CD14-positive monocyte (primary cell): ENCODE results near the gene MLYCD. TPM values are rescaled to one million over a fixed set of nuclear protein-coding genes. Genes with fewer than 3 reads are reported as not detected.

Experiments
- DNase-seq, 3 donors: peaks; one replicate each; pipeline ENCODE4 v3.0.0-alpha.2; 2011 to 2022
- H2AFZ ChIP-seq: 2 replicates; pipeline ENCODE4 v1.6.0; 2012; ENCODE audit warnings: mild to moderate bottlenecking, low read depth, low read length, inconsistent platforms; ENCODE audit not compliant: insufficient read depth, poor library complexity, severe bottlenecking
- H3K27ac ChIP-seq, 2 donors: 1 replicate in 1 of 2; 2 replicates in 1 of 2; pipeline ENCODE4 v1.5.1; 2012 to 2013; ENCODE audit warnings: low read length in 2 of 2, control low read depth in 1 of 2, inconsistent platforms in 1 of 2, low read depth in 1 of 2, mild to moderate bottlenecking in 1 of 2
- H3K27me3 ChIP-seq, 2 donors: one replicate each; pipeline versions ENCODE4 v1.6.0 to v1.6.1; 2011 to 2013; ENCODE audit warnings: low read length in 2 of 2; ENCODE audit not compliant: control insufficient read depth in 2 of 2, insufficient read depth in 2 of 2
- H3K36me3 ChIP-seq, 2 donors: replicated peaks in 1 of 2; 1 replicate in 1 of 2; 2 replicates in 1 of 2; pipeline versions ENCODE4 v1.5.1 to v1.6.1; 2012 to 2013; ENCODE audit warnings: low read length in 2 of 2, control low read depth in 1 of 2, inconsistent platforms in 1 of 2, mild to moderate bottlenecking in 1 of 2; ENCODE audit not compliant: insufficient read depth in 2 of 2, control insufficient read depth in 1 of 2
- H3K4me1 ChIP-seq, 2 donors: 1 replicate in 1 of 2; 2 replicates in 1 of 2; pipeline versions ENCODE4 v1.5.1 to v1.6.1; 2012 to 2013; ENCODE audit warnings: low read length in 2 of 2, control low read depth in 1 of 2, inconsistent platforms in 1 of 2, mild to moderate bottlenecking in 1 of 2, moderate library complexity in 1 of 2; ENCODE audit not compliant: insufficient read depth in 2 of 2, control insufficient read depth in 1 of 2
- H3K4me2 ChIP-seq: replicated peaks from 2 replicates; pipeline ENCODE3; 2012; ENCODE audit warnings: low read length, moderate library complexity, mild to moderate bottlenecking; ENCODE audit not compliant: poor library complexity, severe bottlenecking; ENCODE audit errors: extremely low read depth
- H3K4me3 ChIP-seq, 3 experiments: fragments of 200-600 bp in 1 of 3; sonication (generic) in 1 of 3; replicated peaks in 1 of 3; 1 replicate in 2 of 3; 2 replicates in 1 of 3; pipeline ENCODE4 v1.5.1; 2011 to 2013; ENCODE audit warnings: low read length in 3 of 3, mild to moderate bottlenecking in 3 of 3, control low read depth in 2 of 3, low read depth in 2 of 3, inconsistent platforms in 1 of 3, moderate library complexity in 1 of 3
- H3K79me2 ChIP-seq: 2 replicates; pipeline ENCODE4 v1.6.0; 2012; ENCODE audit warnings: mild to moderate bottlenecking, control low read depth, inconsistent platforms, low read length, moderate library complexity; ENCODE audit not compliant: insufficient read depth
- H3K9ac ChIP-seq: 2 replicates; pipeline ENCODE4 v1.6.0; 2017; ENCODE audit warnings: low read length, mild to moderate bottlenecking; ENCODE audit not compliant: insufficient read depth, poor library complexity, severe bottlenecking
- H3K9me3 ChIP-seq, 2 donors: replicated peaks in 1 of 2; 1 replicate in 1 of 2; 2 replicates in 1 of 2; pipeline versions ENCODE4 v1.5.1 to v1.6.1; 2012 to 2013; ENCODE audit warnings: low read length in 2 of 2, control low read depth in 1 of 2; ENCODE audit not compliant: control insufficient read depth in 1 of 2, insufficient read depth in 1 of 2
- H4K20me1 ChIP-seq: 2 replicates; pipeline ENCODE4 v1.6.0; 2012; ENCODE audit warnings: mild to moderate bottlenecking, low read length, control low read depth, moderate library complexity; ENCODE audit not compliant: insufficient read depth
- H3K27ac Mint-ChIP-seq, 7 donors: one replicate each; pipeline ENCODE4 v1.8.0; 2020; ENCODE audit warnings: mild to moderate bottlenecking in 7 of 7, mixed read lengths in 7 of 7, moderate library complexity in 6 of 7, inconsistent platforms in 2 of 7
- H3K27me3 Mint-ChIP-seq, 3 donors: one replicate each; pipeline ENCODE4 v1.8.0; 2021 to 2022; ENCODE audit warnings: low read depth in 3 of 3, mild to moderate bottlenecking in 3 of 3, mixed read lengths in 3 of 3, moderate library complexity in 3 of 3, inconsistent platforms in 1 of 3
- H3K36me3 Mint-ChIP-seq, 2 donors: one replicate each; pipeline ENCODE4 v1.8.0; 2020; ENCODE audit warnings: mixed read lengths in 2 of 2, inconsistent platforms in 1 of 2, mild to moderate bottlenecking in 1 of 2
- H3K4me1 Mint-ChIP-seq: one replicate; pipeline ENCODE4 v1.8.0; 2020; ENCODE audit warnings: mild to moderate bottlenecking, mixed read lengths
- H3K4me3 Mint-ChIP-seq, 2 donors: one replicate each; pipeline ENCODE4 v1.8.0; 2020; ENCODE audit warnings: mild to moderate bottlenecking in 2 of 2, mixed read lengths in 2 of 2, moderate library complexity in 1 of 2
- H3K9me3 Mint-ChIP-seq, 7 donors: one replicate each; pipeline ENCODE4 v1.8.0; 2020 to 2022; ENCODE audit warnings: mixed read lengths in 7 of 7, mild to moderate bottlenecking in 6 of 7, moderate library complexity in 6 of 7, inconsistent platforms in 2 of 7
- CTCF ChIP-seq: fragments of 200-600 bp; IDR thresholded peaks from one replicate; pipeline ENCODE4 v1.8.0; 2022; ENCODE audit warnings: antibody characterized with exemption, mild to moderate bottlenecking
- WGBS: methylation state at CpG from one replicate; pipeline ENCODE4 v1.1.5; 2013; ENCODE audit warnings: missing lambda C conversion rate; ENCODE audit not compliant: insufficient coverage; 5-methylcytosine and 5-hydroxymethylcytosine counted together
- intact Hi-C, 2 donors: fragments of 100-400 bp; cut with micrococcal nuclease; formaldehyde crosslinking; loops; one replicate each; pipeline versions ENCODE4 v1.15.0 to v1.15.1; 2023
- polyA plus RNA-seq, 3 donors: library from polyadenylated mRNA; depleted of rRNA in 1 of 3; unstranded in 2 of 3; stranded (reverse) in 1 of 3; fragments of 300-500 nt in 2 of 3; fragments of >200 nt in 1 of 3; fragmentation: Illumina TruSeq in 2 of 3; gene quantifications; 1 replicate in 2 of 3; 2 replicates in 1 of 3; pipeline ENCODE4 v1.2.3, GENCODE V29; 2012 to 2021

The MLYCD gene
- polyA plus RNA-seq, 3 donors: 1.2 to 2.4 (median 1.3) TPM

- peak overlapping the region; percentile 86 for H2AFZ ChIP-seq
- peak overlapping the region; percentile 47 to 74 (median 71) for H3K4me3 ChIP-seq
- peaks cover 45% of the 10 kb centered on the region for H4K20me1 ChIP-seq
- H3K4me2 ChIP-seq: peak overlapping the region; percentile 85
- no peaks in the 10 kb centered on the region for H3K9me3 ChIP-seq
- Mint-ChIP-seq H3K4me1 (peaks cover 26% of the 10 kb centered on the region), H3K36me3 (peaks cover 11 to 23% of the 10 kb centered on the region in 2 donors), H3K27ac (peak overlapping the region in 6 of 7 donors; percentile 70 to 87 (median 81)), H3K27me3 (peaks cover 3 to 12% (median 12%) of the 10 kb centered on the region in 3 donors), H3K9me3 (peaks cover 0 to 3% (median 0%) of the 10 kb centered on the region in 7 donors), H3K4me3 (peak overlapping the region; percentile 86 to 97)
- H3K9ac ChIP-seq: peak overlapping the region; percentile 76
- no peaks in the 10 kb centered on the region for H3K27me3 ChIP-seq
- H3K27ac ChIP-seq: peak overlapping the region in 1 of 2 donors; percentile 68
- WGBS: under 1% methylated on average over 71 of the region's 73 CpGs
- H3K79me2 ChIP-seq: peaks cover 43% of the 10 kb centered on the region
- DNase-seq: peak; percentile 39 to 47 (median 41)
- TF ChIP-seq CTCF: no peak
- peaks cover 15 to 30% of the 10 kb centered on the region in 2 donors for H3K4me1 ChIP-seq
- intact Hi-C loops: no loop called here
- H3K36me3 ChIP-seq: peaks cover 0 to 28% of the 10 kb centered on the region in 2 donors
Measured at GRCh38 chr16:83899272-83899897, 470 bp downstream of the MLYCD start.

GRCh38 chr16:83899978-83900377 lies 1.1 kb downstream of the MLYCD start:
- peaks cover 47% of the 10 kb centered on the region for H3K79me2 ChIP-seq
- Mint-ChIP-seq H3K27ac (peak overlapping the region in 5 of 7 donors; percentile 70 to 87 (median 79)), H3K4me1 (peaks cover 26% of the 10 kb centered on the region), H3K36me3 (peaks cover 11 to 29% of the 10 kb centered on the region in 2 donors), H3K27me3 (peaks cover 3 to 12% (median 10%) of the 10 kb centered on the region in 3 donors), H3K9me3 (peaks cover 0 to 3% (median 0%) of the 10 kb centered on the region in 7 donors), H3K4me3 (peak overlapping the region; percentile 86 to 97)
- H3K27ac ChIP-seq: peak overlapping the region in 1 of 2 donors; percentile 68
- H2AFZ ChIP-seq: peak overlapping the region; percentile 86
- DNase-seq: no peak
- H3K4me3 ChIP-seq: peak overlapping the region; percentile 47 to 74 (median 71)
- H3K9me3 ChIP-seq: no peaks in the 10 kb centered on the region
- peak overlapping the region; percentile 85 for H3K4me2 ChIP-seq
- peak overlapping the region; percentile 76 for H3K9ac ChIP-seq
- no peak for TF ChIP-seq CTCF
- peaks cover 49% of the 10 kb centered on the region for H4K20me1 ChIP-seq
- WGBS: no CpG with 5 or more reads among the region's 3 CpGs
- peaks cover 15 to 30% of the 10 kb centered on the region in 2 donors for H3K4me1 ChIP-seq
- H3K27me3 ChIP-seq: no peaks in the 10 kb centered on the region
- intact Hi-C loops: no loop called here
- H3K36me3 ChIP-seq: peaks cover 2 to 34% of the 10 kb centered on the region in 2 donors
